ENCODE results near the gene NFYC.

Gene NFYC

DNA sequence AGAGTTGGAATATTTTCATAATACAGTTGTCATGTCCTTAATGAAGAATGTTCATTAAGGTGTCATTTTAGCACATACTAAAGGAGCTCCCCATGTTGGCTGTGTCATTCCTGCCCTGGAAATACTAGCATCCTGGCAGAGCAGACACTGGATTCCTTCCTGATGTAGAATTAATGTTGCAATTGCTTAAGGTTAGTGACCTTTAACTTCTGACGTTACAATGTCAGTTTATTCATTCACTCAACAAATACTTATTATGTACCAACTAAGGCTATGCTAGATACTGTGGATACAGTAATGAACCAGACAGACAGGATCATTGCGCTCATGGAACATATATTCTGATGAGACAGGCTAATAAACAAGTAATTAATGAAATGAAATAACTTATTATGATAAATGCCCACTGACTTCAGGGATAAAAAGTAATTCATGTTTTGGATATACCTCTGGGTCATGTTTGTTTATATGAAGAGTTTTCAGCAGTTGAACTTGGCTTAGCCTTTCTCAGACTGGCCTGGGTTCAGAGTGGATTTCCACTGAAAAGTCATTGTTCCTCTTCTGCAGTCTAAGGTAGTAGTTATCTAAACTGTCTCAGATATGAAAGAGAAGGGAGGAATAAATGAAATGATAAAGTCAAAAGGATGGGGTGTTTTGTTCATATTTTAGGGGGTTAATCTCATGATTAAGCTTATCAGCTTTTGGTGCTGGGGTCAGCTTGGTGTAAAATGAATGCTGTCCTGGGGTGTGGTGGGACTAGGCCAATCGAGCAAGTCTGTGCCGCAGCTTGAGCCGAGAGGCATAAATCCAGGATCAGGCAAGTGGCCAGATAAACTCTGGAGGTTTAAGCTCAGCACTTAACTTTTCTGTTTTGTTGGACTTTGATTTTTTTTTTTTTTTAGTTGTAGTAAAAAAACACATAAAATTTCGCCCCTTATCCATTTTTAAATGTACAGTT, 48.8 kb downstream of the NFYC start:
- DNase-seq: no peak

DNA sequence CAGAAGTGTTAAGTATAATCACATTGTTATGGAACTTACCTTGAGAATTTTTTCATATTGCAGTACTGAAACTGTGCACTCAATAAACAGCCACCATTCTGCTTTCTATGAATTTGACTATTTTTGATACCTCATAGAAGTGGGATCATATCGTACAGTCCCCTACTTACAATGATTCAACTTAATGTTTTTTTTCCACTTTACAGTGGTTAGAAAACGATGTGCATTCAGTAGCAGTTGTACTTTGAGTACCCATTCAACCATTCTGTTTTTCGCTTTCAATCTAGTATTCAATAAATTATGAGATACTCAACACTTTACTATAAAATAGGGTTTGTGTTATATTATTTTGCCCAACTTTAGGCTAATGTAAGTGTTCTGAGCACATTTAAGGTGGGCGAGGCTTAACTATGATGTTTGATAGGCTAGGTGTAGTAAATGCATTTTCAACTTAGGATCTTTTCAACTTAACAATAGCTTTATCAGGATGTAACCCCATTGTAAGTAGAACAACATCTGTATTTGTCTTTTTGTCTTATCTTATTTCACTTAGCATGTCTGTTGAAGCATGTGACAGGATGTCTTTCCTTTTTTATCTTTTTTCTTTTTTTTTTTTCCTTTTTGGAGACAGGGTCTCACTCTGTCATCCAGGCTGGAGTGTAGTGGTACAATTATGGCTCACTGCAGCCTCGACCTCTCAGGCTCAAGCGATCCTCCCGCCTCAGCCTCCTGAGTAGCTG, 49.7 kb downstream of the NFYC start:
- no peak for DNase-seq

DNA sequence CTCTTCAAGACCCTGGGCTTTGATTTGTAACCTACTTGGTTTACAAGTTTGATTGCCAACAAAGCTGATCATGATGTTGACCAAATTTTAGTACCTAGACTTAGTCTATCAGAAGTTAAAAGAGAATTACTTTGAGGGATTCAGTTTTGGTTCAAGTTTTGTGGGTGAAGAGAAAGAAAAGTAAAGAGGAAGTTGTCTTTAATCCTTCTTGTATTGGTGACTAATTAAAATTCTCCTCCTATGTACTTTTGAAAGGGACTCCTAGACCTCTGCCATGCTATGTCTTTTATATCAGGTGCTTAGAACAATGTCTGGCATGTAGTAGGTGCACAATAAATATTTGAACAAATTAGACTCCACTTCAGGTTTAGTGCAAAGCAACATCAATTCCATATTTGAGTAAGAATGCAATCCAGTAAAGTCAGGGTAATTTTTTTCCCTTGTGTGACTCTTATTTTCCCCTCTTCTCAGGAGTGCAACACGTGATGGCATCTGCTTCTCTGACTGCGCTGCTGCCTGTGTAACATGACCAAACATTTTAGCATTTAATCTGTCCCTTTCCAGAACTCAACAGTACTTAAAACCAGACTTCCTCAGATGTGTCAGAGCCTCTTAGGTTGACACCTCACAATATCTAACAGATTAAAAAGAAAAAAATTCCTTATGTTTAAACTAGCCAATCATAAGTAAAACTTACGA, 51.0 kb downstream of the NFYC start:
- DNase-seq: no peak

DNA sequence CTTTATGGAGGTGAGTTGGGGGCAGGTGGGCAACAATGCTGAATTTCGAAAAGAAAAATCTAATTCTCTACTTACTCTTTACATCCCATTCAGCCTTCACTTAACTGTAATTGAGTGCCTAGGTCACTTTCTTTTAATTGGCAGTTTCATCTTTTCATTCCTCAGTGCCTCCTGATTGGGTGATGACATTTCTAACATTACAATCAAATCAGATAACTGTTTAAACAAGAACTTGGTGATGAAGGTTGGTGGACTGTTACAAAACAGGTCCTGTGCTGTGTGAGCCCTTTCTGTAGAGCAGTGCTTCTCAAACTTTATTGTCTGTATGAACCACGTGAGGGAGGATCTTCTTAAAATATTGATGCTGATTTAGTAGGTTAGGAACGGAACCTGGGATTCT, 51.9 kb downstream of the NFYC start:
- no peak for DNase-seq

DNA sequence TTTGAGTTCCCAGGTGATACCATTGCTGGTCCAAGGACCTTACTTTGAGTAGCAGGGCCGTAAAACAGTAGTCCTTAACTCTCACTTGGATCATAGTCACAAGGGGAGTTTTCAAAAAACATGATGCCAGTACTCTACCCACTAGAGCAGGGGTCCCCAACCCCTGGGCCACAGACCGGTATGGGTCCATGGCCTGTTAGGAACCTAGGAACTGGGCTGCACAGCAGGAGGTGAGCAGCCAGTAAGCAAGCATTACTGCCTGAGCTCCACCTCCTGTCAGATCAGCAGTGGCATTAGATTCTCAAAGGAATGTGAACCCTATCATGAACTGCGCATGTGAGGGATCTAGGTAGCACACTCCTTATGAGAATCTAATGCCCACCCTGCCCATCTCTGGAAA, 52.4 kb downstream of the NFYC start:
- no peak for DNase-seq

DNA sequence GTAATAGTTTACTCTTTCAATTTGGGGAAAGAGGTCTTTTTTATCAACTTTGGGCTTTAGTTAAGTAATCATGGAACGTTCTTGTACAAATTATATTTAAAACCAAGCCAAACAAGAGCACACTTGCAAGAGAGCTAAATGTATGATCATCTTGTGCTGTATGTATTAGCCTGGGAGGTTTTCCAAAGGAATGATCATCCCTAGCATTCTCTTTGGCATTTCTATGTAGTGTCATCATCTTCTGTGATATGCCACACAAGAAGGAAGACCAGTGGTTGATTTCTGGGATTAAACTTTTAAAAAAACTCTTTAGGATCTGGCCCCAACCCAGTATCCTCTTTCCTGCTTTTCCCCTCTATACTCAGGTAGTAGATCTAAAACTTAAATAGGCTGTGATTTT, 53.7 kb downstream of the NFYC start:
- DNase-seq: no peak

DNA sequence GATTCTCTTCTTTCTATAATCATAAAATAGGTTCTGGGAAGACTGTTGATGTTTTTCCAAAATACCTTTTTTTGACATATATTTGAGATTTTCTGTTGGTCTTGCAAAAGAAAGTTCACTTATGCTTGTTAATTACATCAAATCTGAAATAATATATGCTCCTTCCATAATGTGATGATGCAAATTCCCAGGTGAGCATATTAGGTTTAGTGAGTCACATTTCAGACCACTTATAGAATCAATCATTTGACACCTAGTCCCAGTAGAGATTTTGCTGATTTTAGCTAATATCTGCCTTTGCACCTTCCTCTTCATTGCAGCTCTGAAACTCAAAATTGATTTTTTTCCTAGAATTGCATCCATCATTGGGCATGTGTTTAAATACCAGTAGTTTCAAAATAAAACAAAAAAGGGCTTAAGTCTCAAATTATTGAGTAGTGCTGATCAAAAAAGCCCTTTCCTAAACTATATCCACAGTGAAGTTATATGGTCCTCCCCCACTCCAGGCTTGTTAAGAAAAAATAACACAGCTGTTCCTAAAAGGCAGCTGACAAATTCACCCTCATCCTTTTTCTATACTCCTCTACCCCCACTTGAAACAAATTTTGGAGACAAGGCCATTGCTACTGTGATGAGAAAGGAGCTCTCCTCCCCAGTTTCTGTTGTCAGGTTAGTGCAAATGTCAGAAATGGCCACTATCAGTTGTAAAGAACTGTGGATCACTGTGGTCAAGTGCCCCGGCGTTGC, 55.0 kb downstream of the NFYC start:
- no peak for DNase-seq

DNA sequence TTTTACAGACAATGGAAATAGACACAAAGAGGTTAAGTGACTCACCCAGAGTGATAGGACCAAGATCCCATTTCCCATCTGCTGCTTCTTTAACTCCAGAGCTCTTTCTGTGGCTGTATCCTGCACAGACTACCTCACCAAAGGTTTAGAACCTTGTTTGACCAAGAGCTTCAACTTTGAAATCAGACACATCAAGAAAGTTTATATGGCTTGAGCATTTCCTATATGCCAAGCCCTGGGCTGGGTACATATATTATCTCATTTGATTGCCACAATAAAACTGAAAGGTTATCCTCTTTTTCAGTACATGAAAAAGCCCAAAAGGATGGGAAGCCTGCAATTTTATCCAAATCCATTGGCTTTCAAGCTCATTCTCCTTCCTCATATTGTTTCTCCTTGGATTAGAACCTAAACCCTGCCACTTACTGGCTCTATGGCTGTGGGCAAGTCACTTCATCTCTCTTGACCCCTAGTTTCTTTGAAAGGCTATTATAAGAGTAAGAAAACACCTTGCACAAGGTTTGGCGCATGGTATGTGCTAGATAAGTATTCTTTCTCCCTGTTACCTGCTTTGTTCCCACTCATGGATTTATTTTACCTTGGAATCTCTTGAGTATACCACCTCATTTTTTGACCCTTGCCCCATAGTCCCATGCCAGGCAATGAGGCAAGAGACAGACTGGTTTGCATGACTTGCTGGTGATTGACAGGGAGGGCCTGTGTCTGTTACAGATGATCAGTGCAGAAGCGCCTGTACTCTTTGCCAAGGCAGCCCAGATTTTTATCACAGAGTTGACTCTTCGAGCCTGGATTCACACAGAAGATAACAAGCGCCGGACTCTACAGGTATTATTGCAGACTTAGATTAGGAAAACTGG, 57.6 kb downstream of the NFYC start:
- DNase-seq: no peak

DNA sequence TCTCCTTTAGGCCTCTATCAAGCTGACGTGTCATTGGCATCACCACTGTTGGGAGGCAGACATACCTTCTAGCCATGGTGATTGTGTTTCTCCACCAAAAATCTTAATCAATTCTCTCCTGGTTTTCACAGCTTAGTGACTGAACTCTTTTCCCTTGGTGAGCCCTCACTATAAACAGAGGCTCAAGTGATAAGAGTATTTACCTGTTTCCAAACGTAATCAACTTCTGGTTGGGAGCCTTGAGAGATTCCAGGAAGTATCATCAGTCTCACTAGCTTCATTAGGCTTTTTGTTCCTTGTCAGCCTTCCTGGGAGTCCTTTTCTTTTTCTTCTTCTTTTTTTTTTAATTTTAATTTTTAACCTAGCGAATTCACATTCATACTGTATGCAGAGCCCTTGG, 58.3 kb downstream of the NFYC start:
- DNase-seq: no peak

DNA sequence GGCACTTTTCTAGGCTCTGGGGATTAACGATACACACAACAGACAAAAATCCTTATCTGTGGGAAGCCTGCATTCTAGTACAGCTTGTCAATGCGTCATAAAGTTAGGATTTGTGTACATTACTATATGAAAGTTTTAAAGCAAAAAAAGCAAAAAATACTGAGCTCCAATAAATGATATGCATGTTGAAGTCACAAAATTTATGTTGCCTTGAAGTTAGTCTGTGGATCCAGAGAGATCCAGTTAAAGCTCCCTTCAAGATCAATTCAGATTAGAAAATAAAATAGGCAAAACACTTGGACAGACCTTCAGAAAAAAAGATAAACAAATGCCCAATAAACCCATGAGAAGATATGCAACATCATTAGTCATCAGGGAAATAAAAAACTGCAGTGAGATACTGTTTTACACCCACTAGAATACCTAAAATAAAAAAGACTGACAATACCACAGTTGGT, 59.0 kb downstream of the NFYC start:
- no peak for DNase-seq

DNA sequence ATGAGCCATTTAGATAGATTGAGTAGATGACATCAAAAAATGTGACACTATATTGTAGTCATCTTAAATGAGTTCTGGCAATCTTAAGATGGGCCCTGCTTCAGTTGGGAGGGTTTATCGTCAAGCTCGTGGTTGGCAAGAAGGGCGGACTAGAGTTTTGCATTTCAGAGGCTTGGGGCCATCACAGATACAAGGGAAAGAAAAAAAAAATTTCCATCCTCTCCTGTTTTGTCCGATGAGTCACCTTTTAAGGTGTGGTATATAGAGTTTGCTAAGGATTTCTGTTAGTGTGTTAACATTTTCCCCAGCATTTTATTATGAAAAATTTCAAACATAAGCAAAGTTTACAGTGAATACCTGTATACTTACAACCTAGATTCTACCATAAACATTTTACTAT, 60.3 kb downstream of the NFYC start:
- DNase-seq: no peak

DNA sequence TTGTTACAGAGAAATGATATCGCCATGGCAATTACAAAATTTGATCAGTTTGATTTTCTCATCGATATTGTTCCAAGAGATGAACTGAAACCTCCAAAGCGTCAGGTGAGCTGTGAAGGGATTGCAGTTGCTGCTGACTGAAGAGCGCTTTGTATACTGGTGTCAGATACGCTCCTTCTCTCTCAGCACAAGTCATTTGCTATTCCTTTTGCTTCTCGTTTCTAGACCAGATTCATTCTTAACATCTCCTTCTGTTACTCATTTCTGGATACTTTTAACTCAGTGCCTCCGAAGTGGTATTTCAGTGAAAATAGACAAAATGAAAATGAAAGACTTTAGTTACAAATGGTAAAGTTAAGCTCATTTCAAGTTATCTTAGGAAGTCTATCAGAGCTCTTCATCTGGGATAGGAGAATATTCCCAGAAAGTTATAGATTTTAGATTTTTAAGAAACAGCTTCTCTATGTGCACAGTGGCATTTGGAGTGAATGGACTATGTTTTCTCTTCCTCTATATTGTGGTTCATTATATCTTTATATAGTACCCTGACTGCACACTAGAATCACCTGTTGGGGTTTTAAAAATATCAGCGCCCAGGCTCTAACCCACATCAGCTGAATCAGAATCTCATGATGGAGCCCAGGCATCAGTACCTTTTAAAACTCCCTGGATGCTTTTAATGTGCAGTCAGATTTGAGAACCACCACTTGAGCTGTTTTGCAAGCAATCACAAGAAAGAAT, 61.8 kb downstream of the NFYC start:
- no peak for DNase-seq

DNA sequence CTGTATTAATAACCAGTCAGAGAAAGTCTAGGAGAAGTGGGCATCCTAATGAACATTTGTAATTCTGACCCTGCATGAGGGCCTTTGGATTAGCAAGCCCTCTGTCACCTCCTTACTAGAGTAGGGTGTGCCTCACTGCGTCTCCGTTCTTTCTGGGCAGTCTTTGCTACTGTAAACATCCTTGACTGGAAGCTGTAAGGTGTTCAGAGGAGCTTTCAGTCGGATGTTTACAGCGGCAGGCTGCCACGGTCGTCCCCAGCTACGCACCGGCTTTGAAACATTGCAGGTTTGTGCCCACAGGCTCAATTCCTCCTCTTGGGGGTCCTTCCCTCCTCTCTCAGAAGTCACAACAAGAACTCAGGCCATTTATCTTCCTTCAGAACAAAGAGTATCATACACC, 62.7 kb downstream of the NFYC start:
- DNase-seq: no peak

DNA sequence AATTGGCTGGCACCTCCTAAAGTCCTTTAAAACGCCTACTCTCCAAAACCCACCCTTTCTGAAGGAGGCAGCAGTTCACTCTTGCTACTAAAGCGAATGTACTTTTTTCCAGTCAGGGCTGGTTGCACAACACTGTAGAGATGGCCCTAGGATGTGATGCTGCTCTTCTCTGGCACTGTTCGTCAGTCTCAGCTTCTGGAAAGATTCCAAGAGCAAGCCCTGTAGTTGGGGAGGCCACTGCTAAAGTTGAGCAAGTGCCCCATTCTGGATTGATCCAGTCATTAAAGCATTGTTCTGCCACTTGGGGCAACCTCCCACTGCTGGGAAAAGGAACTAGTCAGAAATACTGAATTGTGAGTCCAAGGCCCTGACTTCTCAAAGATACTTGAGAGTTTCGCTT, 63.6 kb downstream of the NFYC start:
- DNase-seq: no peak

DNA sequence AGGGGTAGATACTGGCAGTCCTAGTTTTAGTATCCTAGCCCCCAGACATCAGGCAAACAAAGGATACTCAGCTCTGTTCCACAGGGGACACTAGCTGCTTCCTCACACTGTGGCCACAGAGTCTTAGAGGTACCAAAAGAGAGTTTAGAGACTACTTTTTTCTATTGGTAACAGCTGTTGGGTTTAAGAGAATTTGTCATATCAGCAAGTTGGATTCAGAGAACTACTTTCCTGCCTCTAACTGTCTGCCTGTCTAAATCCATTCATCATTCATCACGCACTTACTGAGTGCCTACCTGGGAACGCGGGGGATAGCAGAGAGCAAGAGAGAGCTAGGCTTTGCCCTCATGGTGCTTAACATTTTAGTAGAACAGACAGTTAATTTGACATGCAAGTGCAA, 65.0 kb downstream of the NFYC start:
- DNase-seq: no peak

DNA sequence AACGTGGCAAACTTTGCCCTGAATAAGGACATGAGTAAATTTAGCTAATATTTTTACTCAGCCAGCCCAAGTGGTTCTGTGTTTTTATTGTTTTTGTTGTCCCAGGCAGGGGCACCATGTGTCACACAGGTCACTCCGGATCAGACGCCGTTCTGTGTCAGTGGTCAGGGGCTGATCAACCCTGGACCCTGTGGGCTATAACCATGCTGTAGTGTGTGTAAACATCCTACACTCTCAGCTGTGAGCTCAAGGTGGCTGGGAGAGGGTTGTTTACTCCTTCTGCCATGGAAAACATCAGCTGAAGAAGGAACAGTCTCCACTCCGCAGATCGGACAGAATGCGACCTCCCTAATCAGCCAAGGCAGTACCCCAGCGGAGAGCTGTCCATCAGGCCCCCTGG, 65.6 kb downstream of the NFYC start:
- DNase-seq: no peak

DNA sequence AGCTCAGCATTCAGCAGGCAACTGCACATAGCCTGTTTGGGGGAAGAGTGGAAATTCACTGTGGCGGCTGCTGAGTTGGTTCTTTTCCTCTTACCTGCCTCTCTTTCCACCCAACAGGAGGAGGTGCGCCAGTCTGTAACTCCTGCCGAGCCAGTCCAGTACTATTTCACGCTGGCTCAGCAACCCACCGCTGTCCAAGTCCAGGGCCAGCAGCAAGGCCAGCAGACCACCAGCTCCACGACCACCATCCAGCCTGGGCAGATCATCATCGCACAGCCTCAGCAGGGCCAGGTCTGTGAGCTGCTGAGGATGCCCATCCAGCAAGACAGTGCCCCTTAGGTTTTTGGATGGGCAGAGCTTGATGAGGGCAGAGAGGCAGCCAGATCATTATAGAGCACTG, 66.5 kb downstream of the NFYC start:
- DNase-seq: no peak

DNA sequence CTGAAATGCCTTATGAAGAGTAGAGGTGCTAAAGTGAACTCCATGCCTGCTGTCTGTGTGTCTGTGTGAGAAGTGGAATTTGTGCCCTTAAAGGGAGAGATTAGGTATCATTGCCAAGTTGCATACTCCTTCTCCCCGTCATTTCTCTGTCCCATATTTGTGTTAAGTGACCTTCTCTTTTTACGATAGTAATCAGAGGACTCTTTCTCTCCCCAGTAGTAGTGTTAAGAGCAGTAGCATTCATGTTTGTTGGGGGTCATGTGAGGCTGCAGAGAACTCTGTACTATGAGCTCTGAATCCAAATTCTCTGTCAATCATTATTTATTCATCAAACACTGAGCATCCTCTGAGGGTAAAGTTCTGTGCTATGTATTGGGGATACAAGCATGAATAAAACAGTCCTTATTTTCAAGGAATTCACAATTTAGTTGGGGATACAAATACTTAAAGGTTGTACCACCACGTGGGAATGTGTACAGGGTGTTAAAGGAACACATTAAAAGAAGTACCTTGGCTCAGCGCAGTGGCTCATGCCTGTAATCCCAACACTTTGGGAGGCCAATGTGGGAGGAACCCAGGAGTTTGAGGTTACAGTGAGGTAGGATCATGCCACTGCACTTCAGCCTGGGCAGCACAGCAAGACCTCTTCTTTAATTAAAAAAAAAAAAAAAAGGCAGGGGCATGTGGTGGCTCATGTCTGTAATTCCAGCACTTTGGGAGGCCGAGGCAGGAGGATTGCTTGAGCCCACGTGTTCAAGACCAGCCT, 67.3 kb downstream of the NFYC start:
- no peak for DNase-seq

DNA sequence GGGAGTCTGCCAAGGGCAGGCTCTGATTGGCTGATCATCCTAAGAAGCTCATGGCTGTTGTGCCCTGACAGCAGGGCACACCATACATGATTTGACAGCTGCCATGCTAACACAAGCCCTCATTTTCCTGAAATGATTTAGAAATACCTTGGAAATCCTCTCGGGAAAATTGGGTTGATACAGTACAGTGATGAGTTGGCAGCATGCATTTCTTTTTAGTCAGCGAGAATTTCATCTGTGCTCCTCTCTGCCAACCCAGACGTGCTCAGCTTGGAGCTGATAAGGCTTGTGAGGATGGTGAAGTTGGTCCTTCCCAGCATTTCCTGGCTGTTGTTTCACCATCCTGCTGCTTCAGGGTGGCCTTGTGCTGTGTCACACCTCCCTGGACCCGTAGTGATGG, 69.5 kb downstream of the NFYC start:
- no peak for DNase-seq
